ENCODE data around the gene PPP2R5C.
A peak's percentile ranks its signal among the peaks of the same experiment; 100 is the strongest.

PPP2R5C gene

GRCh38 chr14:101808020-101808641 is 46.6 kb downstream of the PPP2R5C start:
- H3K4me2 ChIP-seq (ENCODE audit: insufficient read depth, low read length) = 0 out of 2 replicates have a peak overlapping the region, but pooled peaks have one; percentile 2
- peaks cover 34% of the 10 kb centered on the region for H3K4me1 ChIP-seq (ENCODE audit: insufficient read depth, low read length)
- H4K20me1 ChIP-seq (ENCODE audit: insufficient read depth, low read length) = peaks cover 23% of the 10 kb centered on the region
- H3K4me3 ChIP-seq (ENCODE audit: low read depth in 1 of 2, low read length in 2 of 2) = no peak overlapping the region
- peaks cover 34% of the 10 kb centered on the region for H3K79me2 ChIP-seq (ENCODE audit: insufficient read depth, low read length)
- peaks cover 13% of the 10 kb centered on the region; the same call in 1 of the 2 replicates for H3K36me3 ChIP-seq (ENCODE audit: insufficient read depth, low read length)
- ATAC-seq (ENCODE audit: insufficient read depth, low read depth) (no peak), DNase-seq (no peak)
- 0 out of 2 replicates have a peak overlapping the region, but pooled peaks have one; percentile 76 for H3K9ac ChIP-seq (ENCODE audit: low read depth, low read length)
- H3K27ac ChIP-seq (ENCODE audit: low read length) = peak overlapping the region; percentile 58
- no peak for TF ChIP-seq EZH2 (IDR thresholded peaks at IDR 0.05; ENCODE audit: borderline replicate concordance, low read depth, low read length, severe bottlenecking)
- peak; percentile 12 for TF ChIP-seq CTCF (IDR thresholded peaks at IDR 0.05; ENCODE audit: borderline replicate concordance, extremely low read depth, low read length, poor library complexity, severe bottlenecking)
- no peaks in the 10 kb centered on the region for H3K9me3 ChIP-seq (ENCODE audit: insufficient read depth, low read length, severe bottlenecking)
- no peaks in the 10 kb centered on the region for H3K27me3 ChIP-seq (ENCODE audit: insufficient read depth, low read length, poor library complexity)
- no peak overlapping the region; the same call in 1 of the 2 replicates for H2AFZ ChIP-seq (ENCODE audit: low read depth, low read length)

- ATAC-seq (ENCODE audit: insufficient read depth, low read depth) (no peak), DNase-seq (no peak)
- peak overlapping the region; percentile 60 for H2AFZ ChIP-seq (ENCODE audit: low read depth, low read length)
- H3K27ac ChIP-seq (ENCODE audit: low read length) = peak overlapping the region; percentile 94
- peaks cover 32% of the 10 kb centered on the region for H4K20me1 ChIP-seq (ENCODE audit: insufficient read depth, low read length)
- H3K4me3 ChIP-seq (ENCODE audit: low read depth in 1 of 2, low read length in 2 of 2) = peak overlapping the region; percentile 44 to 61; a peak in 3 of 4 replicates
- H3K4me1 ChIP-seq (ENCODE audit: insufficient read depth, low read length) = peaks cover 42% of the 10 kb centered on the region
- no peaks in the 10 kb centered on the region for H3K9me3 ChIP-seq (ENCODE audit: insufficient read depth, low read length, severe bottlenecking)
- no peaks in the 10 kb centered on the region for H3K27me3 ChIP-seq (ENCODE audit: insufficient read depth, low read length, poor library complexity)
- H3K9ac ChIP-seq (ENCODE audit: low read depth, low read length) = peak overlapping the region; percentile 76
- peaks cover 44% of the 10 kb centered on the region for H3K79me2 ChIP-seq (ENCODE audit: insufficient read depth, low read length)
- H3K4me2 ChIP-seq (ENCODE audit: insufficient read depth, low read length) = peak overlapping the region; percentile 77
- no peak for TF ChIP-seq EZH2 (IDR thresholded peaks at IDR 0.05; ENCODE audit: borderline replicate concordance, low read depth, low read length, severe bottlenecking)
- no peak for TF ChIP-seq CTCF (IDR thresholded peaks at IDR 0.05; ENCODE audit: borderline replicate concordance, extremely low read depth, low read length, poor library complexity, severe bottlenecking)
- H3K36me3 ChIP-seq (ENCODE audit: insufficient read depth, low read length) = peaks cover 22% of the 10 kb centered on the region
Measured at GRCh38 chr14:101808894-101809670, 47.6 kb downstream of the PPP2R5C start.

GRCh38 chr14:101809671-101810514 is 48.4 kb downstream of the PPP2R5C start:
- Histone ChIP-seq H3K4me3 (ENCODE audit: low read depth in 1 of 2, low read length in 2 of 2) (peak overlapping the region; percentile 44 to 61), H3K27ac (ENCODE audit: low read length) (peak overlapping the region; percentile 94), H3K27me3 (ENCODE audit: insufficient read depth, low read length, poor library complexity) (no peaks in the 10 kb centered on the region), H3K9me3 (ENCODE audit: insufficient read depth, low read length, severe bottlenecking) (no peaks in the 10 kb centered on the region), H3K9ac (ENCODE audit: low read depth, low read length) (peak overlapping the region; percentile 76), H3K4me1 (ENCODE audit: insufficient read depth, low read length) (peaks cover 49% of the 10 kb centered on the region), H3K4me2 (ENCODE audit: insufficient read depth, low read length) (peak overlapping the region; percentile 77), H4K20me1 (ENCODE audit: insufficient read depth, low read length) (peaks cover 40% of the 10 kb centered on the region), H3K79me2 (ENCODE audit: insufficient read depth, low read length) (peaks cover 52% of the 10 kb centered on the region), H2AFZ (ENCODE audit: low read depth, low read length) (peak overlapping the region; percentile 85), H3K36me3 (ENCODE audit: insufficient read depth, low read length) (peaks cover 30% of the 10 kb centered on the region)
- peak; percentile 94 for ATAC-seq (ENCODE audit: insufficient read depth, low read depth)
- TF ChIP-seq CTCF (IDR thresholded peaks at IDR 0.05; ENCODE audit: borderline replicate concordance, extremely low read depth, low read length, poor library complexity, severe bottlenecking) = no peak
- peak; percentile 91 for DNase-seq

All from DND-41 (cell line).